Neural cell (in vitro differentiated cells): ENCODE results near the gene REXO5. TPM values are rescaled to one million over a fixed set of nuclear protein-coding genes. Genes with fewer than 3 reads are reported as not detected.

Experiments
- H2AFZ ChIP-seq: fragments of 200-600, 300-800 bp; sonication (generic), shearing (Covaris generic); 2 replicates; pipeline ENCODE4 v1.6.0; 2014; ENCODE audit warnings: low read depth, mild to moderate bottlenecking, antibody characterized with exemption, low read length, moderate library complexity
- H3F3A ChIP-seq: fragments of 200-600 bp; shearing (Covaris generic); 2 replicates; pipeline ENCODE4 v1.6.1; 2016; ENCODE audit warnings: mild to moderate bottlenecking, moderate library complexity, mixed read lengths, antibody characterized with exemption, low read length; ENCODE audit not compliant: insufficient read depth, poor library complexity, severe bottlenecking
- H3K27ac ChIP-seq: fragments of 200-600, 300-800 bp; sonication (generic), shearing (Covaris generic); 2 replicates; pipeline ENCODE4 v1.5.1; 2014; ENCODE audit warnings: mild to moderate bottlenecking, low read length, moderate library complexity
- H3K27me3 ChIP-seq: fragments of 300-800, 200-600 bp; sonication (generic), shearing (Covaris generic); 2 replicates; pipeline ENCODE4 v1.6.0; 2014; ENCODE audit warnings: mild to moderate bottlenecking, low read depth, low read length, moderate library complexity; ENCODE audit not compliant: insufficient read depth
- H3K36me3 ChIP-seq: fragments of 300-800, 200-600 bp; sonication (generic), shearing (Covaris generic); 2 replicates; pipeline ENCODE4 v1.5.1; 2014; ENCODE audit warnings: mild to moderate bottlenecking, antibody characterized with exemption, low read length, moderate library complexity; ENCODE audit not compliant: insufficient read depth
- H3K4me2 ChIP-seq: fragments of 300-800, 200-600 bp; sonication (generic), shearing (Covaris generic); 2 replicates; pipeline ENCODE4 v1.6.0; 2014; ENCODE audit warnings: mild to moderate bottlenecking, low read length
- H3K4me3 ChIP-seq: fragments of 300-800, 200-600 bp; sonication (generic), shearing (Covaris generic); 2 replicates; pipeline ENCODE4 v1.5.1; 2014; ENCODE audit warnings: mild to moderate bottlenecking, low read length, moderate library complexity
- H3K79me2 ChIP-seq: fragments of 200-600 bp; shearing (Covaris generic); replicated peaks from 2 replicates; pipeline ENCODE4 v1.6.0; 2014; ENCODE audit warnings: mild to moderate bottlenecking, low read length, moderate library complexity; ENCODE audit not compliant: insufficient read depth
- H3K9ac ChIP-seq: fragments of 300-800, 200-600 bp; sonication (generic), shearing (Covaris generic); 2 replicates; pipeline ENCODE4 v1.6.1; 2016; ENCODE audit warnings: mild to moderate bottlenecking, low read length, mixed read lengths
- H3K9me2 ChIP-seq: fragments of 200-600 bp; shearing (Covaris generic); 2 replicates; pipeline ENCODE4 v1.6.1; 2016; ENCODE audit warnings: mild to moderate bottlenecking, low read length, mixed read lengths; ENCODE audit not compliant: insufficient read depth
- H3K9me3 ChIP-seq: fragments of 200-600, 300-800 bp; sonication (generic), shearing (Covaris generic); 2 replicates; pipeline ENCODE4 v1.6.1; 2016; ENCODE audit warnings: mild to moderate bottlenecking, mixed run types, low read length, moderate library complexity, mixed read lengths
- H4K20me1 ChIP-seq: fragments of 200-600 bp; shearing (Covaris generic); 2 replicates; pipeline ENCODE4 v1.6.1; 2016; ENCODE audit warnings: mild to moderate bottlenecking, mixed run types; ENCODE audit not compliant: insufficient read depth
- EP300 ChIP-seq: fragments of 450-650 bp; conservative IDR thresholded peaks from 2 replicates; pipeline ENCODE4 v1.6.1; 2014; ENCODE audit warnings: antibody characterized with exemption, mild to moderate bottlenecking, moderate library complexity; ENCODE audit not compliant: poor library complexity, severe bottlenecking
- EZH2 ChIP-seq: fragments of 200-600, 300-800 bp; shearing (Covaris generic), sonication (generic); IDR thresholded peaks from 2 replicates; pipeline ENCODE4 v1.6.1; 2014; ENCODE audit warnings: antibody characterized with exemption, low read length, borderline replicate concordance, mild to moderate bottlenecking; ENCODE audit not compliant: insufficient read depth, poor library complexity, severe bottlenecking
- MXI1 ChIP-seq: fragments of 450-650 bp; conservative IDR thresholded peaks from 2 replicates; pipeline ENCODE4 v1.6.1; 2014; ENCODE audit warnings: antibody characterized with exemption, mild to moderate bottlenecking; ENCODE audit not compliant: poor library complexity, severe bottlenecking
- POLR2AphosphoS5 ChIP-seq: IDR thresholded peaks from 2 replicates; pipeline ENCODE4 v1.6.1; 2012
- RAD21 ChIP-seq: fragments of 450-650 bp; conservative IDR thresholded peaks from 2 replicates; pipeline ENCODE4 v1.6.1; 2014; ENCODE audit warnings: antibody characterized with exemption, mild to moderate bottlenecking, moderate library complexity
- SMC3 ChIP-seq: fragments of 450-650 bp; conservative IDR thresholded peaks from 2 replicates; pipeline ENCODE4 v1.6.1; 2014; ENCODE audit warnings: antibody characterized with exemption, mild to moderate bottlenecking, moderate library complexity; ENCODE audit not compliant: poor library complexity
- TAF1 ChIP-seq: IDR thresholded peaks from 2 replicates; pipeline ENCODE4 v1.6.1; 2012; ENCODE audit warnings: low read depth
- polyA plus RNA-seq: library from polyadenylated mRNA; depleted of rRNA; stranded (reverse); fragments of >200 nt; gene quantifications from 2 replicates; pipeline ENCODE4 v1.2.3, GENCODE V29; 2014
- TF ChIP-seq, protein P1 (sequence below): fragments of 450-650 bp; IDR thresholded peaks from 2 replicates; pipeline ENCODE4 v1.5.1; 2014; ENCODE audit warnings: antibody characterized with exemption, mild to moderate bottlenecking, moderate library complexity; ENCODE audit not compliant: poor library complexity, severe bottlenecking
- TF ChIP-seq, protein P2 (sequence below): IDR thresholded peaks from 2 replicates; pipeline ENCODE4 v1.6.1; 2012; ENCODE audit warnings: borderline replicate concordance

The REXO5 gene
- polyA plus RNA-seq, 1 donor from 2014 or later = 11.2 TPM

GRCh38 chr16:20839504-20839903, 33.2 kb downstream of the REXO5 start:
- H3K4me3 ChIP-seq = no peak overlapping the region
- H3F3A ChIP-seq = no peaks in the 10 kb centered on the region
- TF ChIP-seq TAF1 = no peak
- TF ChIP-seq, protein P1, sequence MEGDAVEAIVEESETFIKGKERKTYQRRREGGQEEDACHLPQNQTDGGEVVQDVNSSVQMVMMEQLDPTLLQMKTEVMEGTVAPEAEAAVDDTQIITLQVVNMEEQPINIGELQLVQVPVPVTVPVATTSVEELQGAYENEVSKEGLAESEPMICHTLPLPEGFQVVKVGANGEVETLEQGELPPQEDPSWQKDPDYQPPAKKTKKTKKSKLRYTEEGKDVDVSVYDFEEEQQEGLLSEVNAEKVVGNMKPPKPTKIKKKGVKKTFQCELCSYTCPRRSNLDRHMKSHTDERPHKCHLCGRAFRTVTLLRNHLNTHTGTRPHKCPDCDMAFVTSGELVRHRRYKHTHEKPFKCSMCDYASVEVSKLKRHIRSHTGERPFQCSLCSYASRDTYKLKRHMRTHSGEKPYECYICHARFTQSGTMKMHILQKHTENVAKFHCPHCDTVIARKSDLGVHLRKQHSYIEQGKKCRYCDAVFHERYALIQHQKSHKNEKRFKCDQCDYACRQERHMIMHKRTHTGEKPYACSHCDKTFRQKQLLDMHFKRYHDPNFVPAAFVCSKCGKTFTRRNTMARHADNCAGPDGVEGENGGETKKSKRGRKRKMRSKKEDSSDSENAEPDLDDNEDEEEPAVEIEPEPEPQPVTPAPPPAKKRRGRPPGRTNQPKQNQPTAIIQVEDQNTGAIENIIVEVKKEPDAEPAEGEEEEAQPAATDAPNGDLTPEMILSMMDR = no peak
- TF ChIP-seq MXI1 = no peak
- TF ChIP-seq EZH2 = no peak
- TF ChIP-seq, protein P2, sequence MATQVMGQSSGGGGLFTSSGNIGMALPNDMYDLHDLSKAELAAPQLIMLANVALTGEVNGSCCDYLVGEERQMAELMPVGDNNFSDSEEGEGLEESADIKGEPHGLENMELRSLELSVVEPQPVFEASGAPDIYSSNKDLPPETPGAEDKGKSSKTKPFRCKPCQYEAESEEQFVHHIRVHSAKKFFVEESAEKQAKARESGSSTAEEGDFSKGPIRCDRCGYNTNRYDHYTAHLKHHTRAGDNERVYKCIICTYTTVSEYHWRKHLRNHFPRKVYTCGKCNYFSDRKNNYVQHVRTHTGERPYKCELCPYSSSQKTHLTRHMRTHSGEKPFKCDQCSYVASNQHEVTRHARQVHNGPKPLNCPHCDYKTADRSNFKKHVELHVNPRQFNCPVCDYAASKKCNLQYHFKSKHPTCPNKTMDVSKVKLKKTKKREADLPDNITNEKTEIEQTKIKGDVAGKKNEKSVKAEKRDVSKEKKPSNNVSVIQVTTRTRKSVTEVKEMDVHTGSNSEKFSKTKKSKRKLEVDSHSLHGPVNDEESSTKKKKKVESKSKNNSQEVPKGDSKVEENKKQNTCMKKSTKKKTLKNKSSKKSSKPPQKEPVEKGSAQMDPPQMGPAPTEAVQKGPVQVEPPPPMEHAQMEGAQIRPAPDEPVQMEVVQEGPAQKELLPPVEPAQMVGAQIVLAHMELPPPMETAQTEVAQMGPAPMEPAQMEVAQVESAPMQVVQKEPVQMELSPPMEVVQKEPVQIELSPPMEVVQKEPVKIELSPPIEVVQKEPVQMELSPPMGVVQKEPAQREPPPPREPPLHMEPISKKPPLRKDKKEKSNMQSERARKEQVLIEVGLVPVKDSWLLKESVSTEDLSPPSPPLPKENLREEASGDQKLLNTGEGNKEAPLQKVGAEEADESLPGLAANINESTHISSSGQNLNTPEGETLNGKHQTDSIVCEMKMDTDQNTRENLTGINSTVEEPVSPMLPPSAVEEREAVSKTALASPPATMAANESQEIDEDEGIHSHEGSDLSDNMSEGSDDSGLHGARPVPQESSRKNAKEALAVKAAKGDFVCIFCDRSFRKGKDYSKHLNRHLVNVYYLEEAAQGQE = no peak
- TF ChIP-seq POLR2AphosphoS5 = no peak
- TF ChIP-seq EP300 = no peak
- no peak for TF ChIP-seq RAD21
- no peak for TF ChIP-seq SMC3
- H3K9me2 ChIP-seq = no peaks in the 10 kb centered on the region
- H3K9ac ChIP-seq = no peak overlapping the region
- no peak overlapping the region for H3K27ac ChIP-seq
- no peaks in the 10 kb centered on the region for H3K9me3 ChIP-seq
- H2AFZ ChIP-seq = no peak overlapping the region
- H3K36me3 ChIP-seq = no peaks in the 10 kb centered on the region
- H4K20me1 ChIP-seq = no peaks in the 10 kb centered on the region
- H3K27me3 ChIP-seq = no peaks in the 10 kb centered on the region
- H3K4me2 ChIP-seq = no peak overlapping the region
- H3K79me2 ChIP-seq = no peaks in the 10 kb centered on the region

- H4K20me1 ChIP-seq = no peaks in the 10 kb centered on the region
- TF ChIP-seq POLR2AphosphoS5 = no peak
- no peak for TF ChIP-seq EP300
- TF ChIP-seq MXI1 = no peak
- no peak for TF ChIP-seq SMC3
- TF ChIP-seq EZH2 = no peak
- TF ChIP-seq, protein P1 = no peak
- TF ChIP-seq RAD21 = no peak
- TF ChIP-seq, protein P2 = no peak
- no peak for TF ChIP-seq TAF1
- no peak overlapping the region for H3K4me2 ChIP-seq
- no peak overlapping the region for H3K27ac ChIP-seq
- no peak overlapping the region for H2AFZ ChIP-seq
- H3K9ac ChIP-seq = no peak overlapping the region
- H3F3A ChIP-seq = no peaks in the 10 kb centered on the region
- no peak overlapping the region for H3K4me3 ChIP-seq
- H3K9me2 ChIP-seq = no peaks in the 10 kb centered on the region
- H3K9me3 ChIP-seq = no peaks in the 10 kb centered on the region
- no peaks in the 10 kb centered on the region for H3K27me3 ChIP-seq
- H3K79me2 ChIP-seq = no peaks in the 10 kb centered on the region
- H3K36me3 ChIP-seq = no peaks in the 10 kb centered on the region
Observed at GRCh38 chr16:20844054-20844453, 37.7 kb downstream of the REXO5 start.
